Mesodermal cell (in vitro differentiated cells): ENCODE results near the gene GFI1B. TPM values are rescaled to one million over a fixed set of nuclear protein-coding genes. Genes with fewer than 3 reads are reported as not detected.

ENCODE experiments used
- H3K27ac ChIP-seq: 2 replicates; pipeline ENCODE4 v1.7.0; 2013; ENCODE audit warnings: mild to moderate bottlenecking, low read depth, low read length, moderate library complexity; ENCODE audit not compliant: severe bottlenecking
- H3K36me3 ChIP-seq: 2 replicates; pipeline ENCODE4 v1.7.1; 2013; ENCODE audit warnings: mild to moderate bottlenecking, low read length, moderate library complexity; ENCODE audit not compliant: control insufficient read depth, insufficient read depth
- H3K4me1 ChIP-seq: one replicate; pipeline ENCODE4 v1.7.1; 2013; ENCODE audit warnings: mild to moderate bottlenecking, low read length; ENCODE audit not compliant: insufficient read depth, control insufficient read depth, poor library complexity, severe bottlenecking
- H3K4me3 ChIP-seq: 2 replicates; pipeline ENCODE4 v1.7.0; 2013; ENCODE audit warnings: low read length, control low read depth, mild to moderate bottlenecking; ENCODE audit not compliant: insufficient read depth, poor library complexity, severe bottlenecking; ENCODE audit errors: extremely low read depth
- H3K9me3 ChIP-seq: 2 replicates; pipeline ENCODE4 v1.7.1; 2013; ENCODE audit warnings: mild to moderate bottlenecking, low read length, moderate library complexity; ENCODE audit not compliant: control insufficient read depth
- WGBS, 2 experiments: methylation state at CpG; one replicate each; pipeline ENCODE4 v1.1.5; 2013; ENCODE audit warnings: missing lambda C conversion rate in 2 of 2; ENCODE audit not compliant: insufficient coverage in 2 of 2; 5-methylcytosine and 5-hydroxymethylcytosine counted together
- polyA plus RNA-seq, 2 experiments: library from polyadenylated mRNA; stranded (reverse); fragments of 50-300 nt; gene quantifications; one replicate each; pipeline ENCODE4 v1.2.3, GENCODE V29; 2013

Gene GFI1B
- polyA plus RNA-seq (2013, experiment 1 of 2), result 1.9 TPM
- 0.56 TPM for polyA plus RNA-seq (2013, experiment 2 of 2)

GRCh38 chr9:132978451-132979131 is at the start of gene GFI1B:
GFI1B (plus strand) TSS chr9:132978694; CDS start chr9:132986679, 7,985 bp downstream.
- 52 to 57% methylated on average over 26 of the region's 26 CpGs for WGBS, 2 experiments
- H3K36me3 ChIP-seq, result no peaks in the 10 kb centered on the region
- no peaks in the 10 kb centered on the region for H3K9me3 ChIP-seq
- H3K4me3 ChIP-seq, result no peak within 1 kb of the TSS
- H3K27ac ChIP-seq, result no peak within 1 kb of the TSS
- H3K4me1 ChIP-seq, result no peaks in the 10 kb centered on the region

- Histone ChIP-seq H3K4me1 (no peaks in the 10 kb centered on the region), H3K36me3 (peaks cover 71% of the 10 kb centered on the region), H3K9me3 (no peaks in the 10 kb centered on the region), H3K27ac (no peak overlapping the region), H3K4me3 (no peak overlapping the region)
- WGBS, 2 experiments, result 97 to 100% methylated on average over 3 to 4 of the region's 9 CpGs
Measured at GRCh38 chr9:132931178-132931735, 47.2 kb upstream of the GFI1B start.

- H3K4me1 ChIP-seq, result no peaks in the 10 kb centered on the region
- H3K36me3 ChIP-seq, result peaks cover 53% of the 10 kb centered on the region
- no peaks in the 10 kb centered on the region for H3K9me3 ChIP-seq
- no peak overlapping the region for H3K27ac ChIP-seq
- H3K4me3 ChIP-seq, result no peak overlapping the region
- WGBS, 2 experiments, result 96 to 98% methylated on average over 3 to 5 of the region's 6 CpGs
Measured at GRCh38 chr9:132935026-132935425, 43.5 kb upstream of the GFI1B start.

DNA sequence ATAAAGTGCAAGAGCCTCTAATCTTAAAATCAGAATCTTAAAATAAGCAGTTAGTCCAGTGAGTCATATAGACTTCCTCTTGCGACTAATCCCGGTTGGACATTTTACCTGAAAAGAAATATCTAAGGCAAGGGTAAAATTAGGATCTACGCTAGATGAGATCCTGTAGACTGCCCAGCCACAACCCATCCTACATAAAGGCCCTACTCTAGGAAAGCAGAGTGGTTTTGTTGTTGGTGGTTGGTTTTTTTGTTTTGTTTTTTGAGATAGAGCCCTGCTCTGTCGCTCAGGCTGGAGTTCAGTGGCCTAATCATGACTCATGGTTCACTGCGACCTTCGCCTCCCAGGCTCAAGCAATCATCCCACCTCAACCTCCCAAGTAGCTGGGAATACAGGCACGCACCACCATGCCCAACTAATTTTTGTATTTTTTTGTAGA is 41.0 kb upstream of the GFI1B start:
- Histone ChIP-seq H3K9me3 (no peaks in the 10 kb centered on the region), H3K4me3 (no peak overlapping the region), H3K4me1 (no peaks in the 10 kb centered on the region), H3K27ac (no peak overlapping the region), H3K36me3 (peaks cover 36% of the 10 kb centered on the region)
- 90 to 100% methylated on average over 2 to 3 of the region's 7 CpGs for WGBS, 2 experiments

DNA sequence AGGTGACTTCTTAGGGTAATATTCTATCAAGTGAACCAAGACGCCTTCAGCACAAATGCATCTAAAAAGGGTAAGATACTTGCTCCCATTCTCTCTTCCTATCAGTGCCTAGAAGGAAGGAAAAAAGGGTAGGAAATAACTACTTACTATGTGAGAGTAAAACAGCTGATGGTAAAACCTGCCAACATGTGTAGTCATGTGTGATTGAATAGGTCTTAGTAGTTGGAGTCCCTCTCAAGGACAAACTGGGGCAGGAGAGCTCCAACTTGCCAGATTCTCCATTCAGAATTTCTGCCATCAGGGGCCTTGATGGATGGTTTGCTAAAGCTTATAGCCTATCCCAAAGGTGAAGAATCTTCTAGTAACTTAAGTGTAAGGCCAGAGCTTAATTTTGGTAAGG is 39.3 kb upstream of the GFI1B start:
- no peak overlapping the region for H3K27ac ChIP-seq
- peaks cover 7% of the 10 kb centered on the region for H3K4me1 ChIP-seq
- no peaks in the 10 kb centered on the region for H3K9me3 ChIP-seq
- no peak overlapping the region for H3K4me3 ChIP-seq
- peaks cover 20% of the 10 kb centered on the region for H3K36me3 ChIP-seq
- no CpG with 5 or more reads among the region's 1 CpG for WGBS, 2 experiments

- 67 to 100% methylated on average over 1 of the region's 5 CpGs for WGBS, 2 experiments
Measured at GRCh38 chr9:132942541-132943182, 35.8 kb upstream of the GFI1B start.

GRCh38 chr9:132943651-132944293 is 34.7 kb upstream of the GFI1B start:
- peak overlapping the region; percentile 100 for H3K4me3 ChIP-seq
- peaks cover 6% of the 10 kb centered on the region for H3K36me3 ChIP-seq
- peaks cover 24% of the 10 kb centered on the region for H3K4me1 ChIP-seq
- peak overlapping the region; percentile 99 for H3K27ac ChIP-seq
- WGBS, 2 experiments, result 1% methylated on average over 10 to 18 of the region's 25 CpGs
- no peaks in the 10 kb centered on the region for H3K9me3 ChIP-seq

More at GRCh38 chr9:132942541-132943182, 35.8 kb upstream of the GFI1B start:
- Histone ChIP-seq H3K36me3 (peaks cover 11% of the 10 kb centered on the region), H3K27ac (no peak overlapping the region), H3K9me3 (no peaks in the 10 kb centered on the region), H3K4me1 (peaks cover 24% of the 10 kb centered on the region), H3K4me3 (peak overlapping the region; percentile 100)

DNA sequence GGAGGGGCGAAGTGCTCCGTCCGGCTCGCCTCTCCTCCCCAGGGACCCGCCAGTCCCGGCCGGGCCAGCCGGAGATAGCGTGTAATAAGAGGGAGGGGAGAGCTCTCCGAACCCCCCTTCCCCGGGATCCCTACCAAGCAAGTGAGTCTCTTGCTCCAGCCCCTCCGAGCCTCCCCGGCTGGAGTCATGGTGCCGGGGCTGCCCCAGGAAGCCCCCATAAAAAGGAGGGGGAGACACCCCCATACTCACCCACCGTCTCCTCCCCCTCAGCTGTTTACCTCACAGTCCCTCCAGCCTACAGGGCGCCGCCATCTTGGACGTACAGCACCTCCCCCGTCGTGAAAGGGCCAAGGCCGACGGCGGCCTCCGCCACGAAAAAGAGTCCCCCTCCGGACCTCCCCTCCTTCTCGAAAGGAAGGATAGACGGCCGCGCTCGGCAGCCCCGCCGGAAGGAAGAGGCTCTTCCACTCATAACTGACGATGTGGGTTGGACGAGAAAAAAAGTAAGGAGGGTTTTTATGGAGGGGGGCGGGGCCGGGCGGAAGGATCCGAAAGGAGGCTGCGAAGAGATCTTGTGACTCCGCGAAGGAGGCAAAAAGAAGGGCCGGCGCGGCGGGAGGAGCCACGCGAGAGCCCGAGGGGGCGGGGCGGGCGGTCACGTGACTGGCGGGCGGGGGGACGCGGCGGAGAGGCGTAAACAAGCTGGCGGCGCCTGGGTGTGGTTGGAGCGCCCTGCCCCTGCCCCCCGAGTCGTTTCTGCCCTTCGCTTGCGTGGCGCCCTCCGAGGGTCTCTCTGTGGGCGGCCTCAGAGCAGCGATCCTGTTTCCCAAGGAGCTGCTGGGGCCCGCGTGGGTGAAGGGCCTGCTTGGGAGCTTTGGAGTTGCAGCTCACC is 34.0 kb upstream of the GFI1B start, which contains the start of gene TSC1:
TSS of gene TSC1 (minus strand) at position 323 of the 892 bp plus-strand sequence. CDS start 15,744 bp downstream, outside the sequence.
- H3K4me3 ChIP-seq, result peak within 1 kb of the TSS; percentile 100
- H3K4me1 ChIP-seq, result peaks cover 24% of the 10 kb centered on the region
- no peaks in the 10 kb centered on the region for H3K36me3 ChIP-seq
- H3K9me3 ChIP-seq, result no peaks in the 10 kb centered on the region
- H3K27ac ChIP-seq, result peak within 1 kb of the TSS; percentile 99
- WGBS, 2 experiments, result 0 to 1% methylated on average over 28 to 45 of the region's 72 CpGs

DNA sequence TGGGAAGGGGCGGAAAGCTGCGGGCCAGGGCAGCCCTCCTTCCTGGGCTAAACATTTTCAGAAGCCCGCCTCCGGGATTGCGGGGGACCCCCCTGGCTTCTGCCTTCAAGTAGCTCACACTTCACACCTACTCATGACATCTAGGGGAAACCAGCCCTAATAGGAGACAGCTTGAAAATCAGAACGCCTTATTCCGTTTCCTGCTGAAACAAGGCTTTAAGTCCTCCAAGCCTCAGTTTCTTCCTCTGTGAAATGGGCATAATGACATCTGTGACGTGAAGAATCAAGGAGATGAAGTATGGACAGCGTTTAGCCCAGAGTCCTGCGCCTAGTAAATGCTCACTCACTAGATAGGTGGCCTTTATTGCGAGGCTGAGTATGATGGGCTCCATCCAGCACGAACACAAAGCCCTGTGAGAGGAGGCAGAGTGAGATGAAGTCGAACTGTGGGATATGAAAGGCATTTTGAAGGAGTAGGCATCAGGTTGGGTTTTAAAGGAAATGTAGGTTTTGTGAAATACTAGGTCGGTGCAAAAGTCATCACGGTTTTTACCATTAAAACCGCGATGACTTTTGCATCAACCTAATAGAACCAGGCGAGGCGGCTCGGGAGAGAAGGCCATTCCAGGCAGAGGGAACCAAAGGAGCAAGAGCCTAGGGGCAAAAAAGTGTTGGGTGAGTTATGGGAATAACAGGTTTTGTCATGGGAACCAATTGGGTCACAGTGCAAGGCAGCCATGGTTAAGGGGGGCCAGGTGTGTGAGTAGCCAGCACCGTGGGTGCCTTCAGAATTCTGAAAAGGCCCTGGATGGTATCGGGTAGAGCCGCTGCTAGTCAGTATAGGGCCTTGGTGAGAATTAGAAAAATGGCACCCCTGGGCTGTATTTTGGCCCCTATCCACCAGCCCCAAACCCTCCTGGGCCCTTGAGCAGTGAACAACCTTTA is 33.0 kb upstream of the GFI1B start:
- Histone ChIP-seq H3K27ac (peak overlapping the region; percentile 99), H3K36me3 (no peaks in the 10 kb centered on the region), H3K4me3 (peak overlapping the region; percentile 100), H3K4me1 (peaks cover 24% of the 10 kb centered on the region), H3K9me3 (no peaks in the 10 kb centered on the region)
- WGBS, 2 experiments, result 69 to 74% methylated on average over 18 to 23 of the region's 23 CpGs
